Tibial artery (tissue), 4 donors: Measurements from ENCODE around the gene ZBTB6.

Source experiments
- DNase-seq, 2 donors: peaks; one replicate each; pipeline ENCODE4 v3.0.0-alpha.2; 2019
- H3K27ac ChIP-seq, 2 donors: fragments of 200-600 bp; sonication (generic) in 1 of 2; 1 replicate in 1 of 2; 2 replicates in 1 of 2; pipeline ENCODE4 v1.5.1; 2018 to 2019; ENCODE audit warnings: mild to moderate bottlenecking in 1 of 2
- H3K27me3 ChIP-seq, 2 donors: fragments of 200-600 bp; sonication (generic) in 1 of 2; one replicate each; pipeline versions ENCODE4 v1.5.1 to v1.6.0; 2016 to 2019
- H3K36me3 ChIP-seq, 3 donors: fragments of 200-600 bp; sonication (generic) in 2 of 3; one replicate each; pipeline ENCODE4 v1.5.1; 2016 to 2019; ENCODE audit warnings: mild to moderate bottlenecking in 2 of 3
- H3K4me1 ChIP-seq, 4 donors: fragments of 200-600 bp; sonication (generic) in 2 of 4; 1 replicate in 3 of 4; 2 replicates in 1 of 4; pipeline ENCODE4 v1.5.1; 2016 to 2019
- H3K4me3 ChIP-seq, 2 donors: fragments of 200-600 bp; sonication (generic) in 1 of 2; 1 replicate in 1 of 2; 2 replicates in 1 of 2; pipeline ENCODE4 v1.5.1; 2018 to 2019; ENCODE audit warnings: mild to moderate bottlenecking in 2 of 2
- H3K9me3 ChIP-seq, 3 donors: fragments of 200-600 bp; sonication (generic) in 1 of 3; one replicate each; pipeline ENCODE4 v1.5.1; 2016 to 2019
- CTCF ChIP-seq, 2 experiments: fragments of 200-600 bp in 1 of 2; fragments of 450-650 bp in 1 of 2; IDR thresholded peaks; one replicate each; pipeline ENCODE4 v1.5.1; 2017 to 2019; ENCODE audit warnings: antibody characterized with exemption in 2 of 2, mild to moderate bottlenecking in 1 of 2, moderate library complexity in 1 of 2
- intact Hi-C: fragments of 100-400 bp; cut with DNase I; formaldehyde crosslinking; loops from one replicate; pipeline ENCODE4 v1.15.0; 2023; ENCODE audit warnings: low total_unique reads

ZBTB6 gene

GRCh38 chr9:122936464-122936863, 23.3 kb upstream of the ZBTB6 start:
- Histone ChIP-seq H3K4me3 (no peak overlapping the region), H3K36me3 (peaks cover 0 to 23% (median 6%) of the 10 kb centered on the region in 3 donors), H3K9me3 (no peaks in the 10 kb centered on the region), H3K27ac (no peak overlapping the region), H3K4me1 (peaks cover 0 to 24% (median 17%) of the 10 kb centered on the region in 4 donors), H3K27me3 (no peaks in the 10 kb centered on the region)
- intact Hi-C loops = loop anchor here (10.0 kb wide), 1 partner anchor 58 kb away; no protein-coding TSS in a partner anchor
- TF ChIP-seq CTCF (IDR thresholded peaks at IDR 0.05) = no peak
- no peak for DNase-seq

- intact Hi-C loops = loop anchor here (10.0 kb wide), 1 partner anchor 63 kb away; no protein-coding TSS in a partner anchor
- H3K9me3 ChIP-seq = no peaks in the 10 kb centered on the region
- DNase-seq = peak; percentile 96 to 97
- no peak for TF ChIP-seq CTCF (IDR thresholded peaks at IDR 0.05)
- peak within 1 kb of the TSS; percentile 82 to 86 for H3K27ac ChIP-seq
- peak within 1 kb of the TSS; percentile 82 to 92 for H3K4me3 ChIP-seq
- H3K27me3 ChIP-seq = no peaks in the 10 kb centered on the region
- H3K4me1 ChIP-seq = peaks cover 0 to 31% (median 25%) of the 10 kb centered on the region in 4 donors
- peaks cover 0 to 7% (median 2%) of the 10 kb centered on the region in 3 donors for H3K36me3 ChIP-seq
These were observed 18.4 kb upstream of the ZBTB6 start, which contains the start of gene ZBTB26 for GRCh38 chr9:122931226-122932121. TSS of gene ZBTB26 (minus strand) at chr9:122931512. CDS start at chr9:122919934, 11,578 bp downstream.

- Histone ChIP-seq H3K4me1 (peaks cover 0 to 31% (median 25%) of the 10 kb centered on the region in 4 donors), H3K4me3 (peak overlapping the region; percentile 82 to 92), H3K9me3 (no peaks in the 10 kb centered on the region), H3K27ac (peak overlapping the region; percentile 82 to 86), H3K27me3 (no peaks in the 10 kb centered on the region), H3K36me3 (peaks cover 0 to 4% (median 0%) of the 10 kb centered on the region in 3 donors)
- DNase-seq = no peak
- intact Hi-C loops = loop anchor here (10.0 kb wide), 1 partner anchor 64 kb away; no protein-coding TSS in a partner anchor
- no peak for TF ChIP-seq CTCF (IDR thresholded peaks at IDR 0.05)
These were observed 17.6 kb upstream of the ZBTB6 start for GRCh38 chr9:122930541-122931225.

GRCh38 chr9:122929796-122930354, 16.8 kb upstream of the ZBTB6 start:
- TF ChIP-seq CTCF (IDR thresholded peaks at IDR 0.05) = no peak
- Histone ChIP-seq H3K4me3 (no peak overlapping the region), H3K36me3 (no peaks in the 10 kb centered on the region), H3K9me3 (no peaks in the 10 kb centered on the region), H3K27me3 (no peaks in the 10 kb centered on the region), H3K4me1 (peaks cover 0 to 31% (median 24%) of the 10 kb centered on the region in 4 donors), H3K27ac (no peak overlapping the region)
- no peak for DNase-seq
- intact Hi-C loops = loop anchor here (10.0 kb wide), 1 partner anchor 65 kb away; no protein-coding TSS in a partner anchor

- no peaks in the 10 kb centered on the region for H3K9me3 ChIP-seq
- H3K36me3 ChIP-seq = peaks cover 0 to 21% (median 13%) of the 10 kb centered on the region in 3 donors
- H3K27me3 ChIP-seq = no peaks in the 10 kb centered on the region
- no peak for TF ChIP-seq CTCF (IDR thresholded peaks at IDR 0.05)
- H3K27ac ChIP-seq = no peak overlapping the region
- DNase-seq = no peak
- intact Hi-C loops = no loop called here
- no peaks in the 10 kb centered on the region for H3K4me1 ChIP-seq
- no peak overlapping the region for H3K4me3 ChIP-seq
These were observed 10.8 kb upstream of the ZBTB6 start for GRCh38 chr9:122923947-122924346.
